BLaER1 (cell line): Measurements from ENCODE around the gene RBM38.
A peak's percentile ranks its signal among the peaks of the same experiment; 100 is the strongest.

Experiments
- H3K27ac ChIP-seq: shearing (Covaris generic); formaldehyde crosslinking; 2 replicates; pipeline ENCODE4 v1.8.1; 2022
- H3K27me3 ChIP-seq: shearing (Covaris generic); formaldehyde crosslinking; 2 replicates; pipeline ENCODE4 v1.8.1; 2022
- H3K36me3 ChIP-seq: shearing (Covaris generic); formaldehyde crosslinking; 2 replicates; pipeline ENCODE4 v1.8.1; 2022
- H3K4me1 ChIP-seq: shearing (Covaris generic); formaldehyde crosslinking; 2 replicates; pipeline ENCODE4 v1.8.1; 2022
- H3K4me2 ChIP-seq: shearing (Covaris generic); formaldehyde crosslinking; 2 replicates; pipeline ENCODE4 v1.8.1; 2022
- H3K4me3 ChIP-seq: shearing (Covaris generic); formaldehyde crosslinking; 2 replicates; pipeline ENCODE4 v1.8.1; 2022
- H3K9ac ChIP-seq: shearing (Covaris generic); formaldehyde crosslinking; 2 replicates; pipeline ENCODE4 v1.8.1; 2022
- H3K9me3 ChIP-seq: shearing (Covaris generic); formaldehyde crosslinking; 2 replicates; pipeline ENCODE4 v1.8.1; 2022
- H4K20me1 ChIP-seq: shearing (Covaris generic); formaldehyde crosslinking; 2 replicates; pipeline ENCODE4 v1.8.1; 2022
- Cebpa-rat ChIP-seq: shearing (Covaris generic); IDR thresholded peaks from 2 replicates; pipeline ENCODE4 v1.8.1; 2022

Gene RBM38

GRCh38 chr20:57396212-57396983 is 5.2 kb downstream of the RBM38 start:
- Histone ChIP-seq H3K4me3 (peak overlapping the region; percentile 55; the same call in 1 of the 2 replicates), H3K27ac (peak overlapping the region; percentile 96), H3K9ac (peak overlapping the region; percentile 97), H3K36me3 (peaks cover 59% of the 10 kb centered on the region), H3K4me1 (peaks cover 87% of the 10 kb centered on the region), H3K9me3 (no peaks in the 10 kb centered on the region), H3K27me3 (no peaks in the 10 kb centered on the region), H4K20me1 (peaks cover 95% of the 10 kb centered on the region), H3K4me2 (peak overlapping the region; percentile 99)
- no peak for TF ChIP-seq Cebpa-rat

GRCh38 chr20:57396984-57397692 is 5.9 kb downstream of the RBM38 start:
- peak overlapping the region; percentile 99 for H3K4me2 ChIP-seq
- H4K20me1 ChIP-seq: peaks cover 100% of the 10 kb centered on the region
- no peak for TF ChIP-seq Cebpa-rat
- no peaks in the 10 kb centered on the region for H3K9me3 ChIP-seq
- H3K36me3 ChIP-seq: peaks cover 66% of the 10 kb centered on the region
- H3K27me3 ChIP-seq: no peaks in the 10 kb centered on the region
- H3K27ac ChIP-seq: peak overlapping the region; percentile 96
- H3K9ac ChIP-seq: peak overlapping the region; percentile 97
- peak overlapping the region; percentile 55; the same call in 1 of the 2 replicates for H3K4me3 ChIP-seq
- H3K4me1 ChIP-seq: peaks cover 94% of the 10 kb centered on the region

GRCh38 chr20:57397693-57398108 is 6.5 kb downstream of the RBM38 start:
- peak overlapping the region; percentile 96 for H3K27ac ChIP-seq
- peak overlapping the region; percentile 97 for H3K9ac ChIP-seq
- peaks cover 100% of the 10 kb centered on the region for H4K20me1 ChIP-seq
- H3K36me3 ChIP-seq: peaks cover 72% of the 10 kb centered on the region
- peak overlapping the region; percentile 99 for H3K4me2 ChIP-seq
- TF ChIP-seq Cebpa-rat: no peak
- H3K9me3 ChIP-seq: no peaks in the 10 kb centered on the region
- H3K4me1 ChIP-seq: peaks cover 100% of the 10 kb centered on the region
- no peaks in the 10 kb centered on the region for H3K27me3 ChIP-seq
- peak overlapping the region; percentile 55 for H3K4me3 ChIP-seq

- H3K27ac ChIP-seq: peak overlapping the region; percentile 96
- peak overlapping the region; percentile 97 for H3K9ac ChIP-seq
- peaks cover 73% of the 10 kb centered on the region for H3K36me3 ChIP-seq
- H3K9me3 ChIP-seq: no peaks in the 10 kb centered on the region
- H3K4me3 ChIP-seq: peak overlapping the region; percentile 55
- H3K4me2 ChIP-seq: peak overlapping the region; percentile 99
- TF ChIP-seq Cebpa-rat: no peak
- H4K20me1 ChIP-seq: peaks cover 100% of the 10 kb centered on the region
- peaks cover 100% of the 10 kb centered on the region for H3K4me1 ChIP-seq
- no peaks in the 10 kb centered on the region for H3K27me3 ChIP-seq
Measured at GRCh38 chr20:57398231-57398821, 7.1 kb downstream of the RBM38 start.

- peak overlapping the region; percentile 55 for H3K4me3 ChIP-seq
- H3K27ac ChIP-seq: peak overlapping the region; percentile 96
- peaks cover 100% of the 10 kb centered on the region for H4K20me1 ChIP-seq
- peaks cover 100% of the 10 kb centered on the region for H3K4me1 ChIP-seq
- peaks cover 73% of the 10 kb centered on the region for H3K36me3 ChIP-seq
- peak overlapping the region; percentile 99 for H3K4me2 ChIP-seq
- TF ChIP-seq Cebpa-rat: no peak
- H3K9ac ChIP-seq: peak overlapping the region; percentile 97
- no peaks in the 10 kb centered on the region for H3K9me3 ChIP-seq
- no peaks in the 10 kb centered on the region for H3K27me3 ChIP-seq
Measured at GRCh38 chr20:57398901-57399535, 7.8 kb downstream of the RBM38 start.

- H3K4me1 ChIP-seq: peaks cover 100% of the 10 kb centered on the region
- H3K9ac ChIP-seq: peak overlapping the region; percentile 97
- peak overlapping the region; percentile 99 for H3K4me2 ChIP-seq
- no peaks in the 10 kb centered on the region for H3K9me3 ChIP-seq
- no peak for TF ChIP-seq Cebpa-rat
- H3K4me3 ChIP-seq: peak overlapping the region; percentile 55
- peak overlapping the region; percentile 96 for H3K27ac ChIP-seq
- H3K27me3 ChIP-seq: no peaks in the 10 kb centered on the region
- H4K20me1 ChIP-seq: peaks cover 100% of the 10 kb centered on the region
- H3K36me3 ChIP-seq: peaks cover 73% of the 10 kb centered on the region
Measured at GRCh38 chr20:57399587-57400155, 8.5 kb downstream of the RBM38 start.

- peak overlapping the region; percentile 55 for H3K4me3 ChIP-seq
- H3K27ac ChIP-seq: peak overlapping the region; percentile 96
- no peak for TF ChIP-seq Cebpa-rat
- H3K9me3 ChIP-seq: no peaks in the 10 kb centered on the region
- H4K20me1 ChIP-seq: peaks cover 100% of the 10 kb centered on the region
- no peaks in the 10 kb centered on the region for H3K27me3 ChIP-seq
- peak overlapping the region; percentile 99 for H3K4me2 ChIP-seq
- H3K4me1 ChIP-seq: peaks cover 100% of the 10 kb centered on the region
- peaks cover 73% of the 10 kb centered on the region for H3K36me3 ChIP-seq
- peak overlapping the region; percentile 97 for H3K9ac ChIP-seq
Measured at GRCh38 chr20:57400231-57400701, 9.1 kb downstream of the RBM38 start.

- peaks cover 73% of the 10 kb centered on the region for H3K36me3 ChIP-seq
Measured at GRCh38 chr20:57400821-57401564, 9.8 kb downstream of the RBM38 start.

More at GRCh38 chr20:57400821-57401564, 9.8 kb downstream of the RBM38 start:
- Histone ChIP-seq H3K9me3 (no peaks in the 10 kb centered on the region), H3K4me2 (peak overlapping the region; percentile 99), H3K4me3 (peak overlapping the region; percentile 55), H3K4me1 (peaks cover 100% of the 10 kb centered on the region), H4K20me1 (peaks cover 100% of the 10 kb centered on the region), H3K27me3 (no peaks in the 10 kb centered on the region), H3K27ac (peak overlapping the region; percentile 96), H3K9ac (peak overlapping the region; percentile 97)
- TF ChIP-seq Cebpa-rat: no peak
